Measurements from ENCODE around the gene CAD.

DNA sequence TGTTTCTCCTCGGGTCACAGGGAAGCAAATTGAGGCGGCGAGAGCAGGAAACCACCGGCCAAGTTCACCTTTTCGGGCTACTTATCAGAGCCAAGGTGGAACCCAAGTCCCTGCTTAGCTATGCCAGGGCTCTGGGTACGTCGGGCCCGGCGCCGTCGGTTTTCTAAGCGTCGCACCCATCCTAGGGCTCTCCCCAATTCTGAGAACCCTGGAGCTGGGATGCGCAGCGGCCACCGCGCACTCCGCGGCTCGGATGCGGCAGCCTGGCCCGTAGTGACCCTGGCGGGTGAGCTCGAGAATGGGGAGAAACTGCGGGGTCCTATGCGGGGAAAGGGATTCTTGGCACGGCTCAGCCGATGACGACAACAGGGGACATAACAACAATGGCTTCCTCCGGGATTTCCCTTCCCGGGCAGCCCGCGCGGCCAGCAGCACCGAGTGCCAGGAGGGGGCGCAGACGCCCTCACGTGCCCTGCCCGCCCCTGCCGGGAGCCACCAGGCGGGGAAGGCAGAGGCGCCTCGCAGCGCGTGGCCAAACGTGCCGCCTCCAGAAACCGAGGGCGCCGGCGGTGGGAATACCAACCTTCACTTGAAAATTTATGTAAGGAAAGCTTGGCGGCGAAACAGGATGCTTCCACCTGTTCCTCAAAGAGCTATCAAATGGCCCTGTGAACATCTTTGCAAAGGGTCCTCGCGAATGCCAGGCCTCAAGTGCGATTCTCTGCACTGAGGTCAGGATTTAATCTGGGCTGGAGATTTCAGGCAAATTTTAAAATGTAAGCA, 47.8 kb downstream of the CAD start:
- TF ChIP-seq, protein P1, sequence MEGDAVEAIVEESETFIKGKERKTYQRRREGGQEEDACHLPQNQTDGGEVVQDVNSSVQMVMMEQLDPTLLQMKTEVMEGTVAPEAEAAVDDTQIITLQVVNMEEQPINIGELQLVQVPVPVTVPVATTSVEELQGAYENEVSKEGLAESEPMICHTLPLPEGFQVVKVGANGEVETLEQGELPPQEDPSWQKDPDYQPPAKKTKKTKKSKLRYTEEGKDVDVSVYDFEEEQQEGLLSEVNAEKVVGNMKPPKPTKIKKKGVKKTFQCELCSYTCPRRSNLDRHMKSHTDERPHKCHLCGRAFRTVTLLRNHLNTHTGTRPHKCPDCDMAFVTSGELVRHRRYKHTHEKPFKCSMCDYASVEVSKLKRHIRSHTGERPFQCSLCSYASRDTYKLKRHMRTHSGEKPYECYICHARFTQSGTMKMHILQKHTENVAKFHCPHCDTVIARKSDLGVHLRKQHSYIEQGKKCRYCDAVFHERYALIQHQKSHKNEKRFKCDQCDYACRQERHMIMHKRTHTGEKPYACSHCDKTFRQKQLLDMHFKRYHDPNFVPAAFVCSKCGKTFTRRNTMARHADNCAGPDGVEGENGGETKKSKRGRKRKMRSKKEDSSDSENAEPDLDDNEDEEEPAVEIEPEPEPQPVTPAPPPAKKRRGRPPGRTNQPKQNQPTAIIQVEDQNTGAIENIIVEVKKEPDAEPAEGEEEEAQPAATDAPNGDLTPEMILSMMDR (IDR thresholded peaks at IDR 0.05 in 2 of 3, conservative IDR thresholded peaks at IDR 0.05 in 1 of 3; ENCODE audit: borderline replicate concordance in 1 of 3, insufficient read depth in 1 of 3, low read depth in 2 of 3, low read length in 2 of 3): peak; percentile 68 to 72 (median 70); a peak in 5 of 6 replicates
- TF ChIP-seq EZH2phosphoT487 (IDR thresholded peaks at IDR 0.05; ENCODE audit: borderline replicate concordance) (no peak), YY1 (IDR thresholded peaks at IDR 0.05; ENCODE audit: extremely low read depth, insufficient replicate concordance, low read depth, low read length) (peak; percentile 85), POLR2A (IDR thresholded peaks at IDR 0.05; ENCODE audit: borderline replicate concordance, extremely low read depth, insufficient read depth, insufficient read length) (no peak), EZH2 (IDR thresholded peaks at IDR 0.05) (no peak)
- TF ChIP-seq, protein P2, sequence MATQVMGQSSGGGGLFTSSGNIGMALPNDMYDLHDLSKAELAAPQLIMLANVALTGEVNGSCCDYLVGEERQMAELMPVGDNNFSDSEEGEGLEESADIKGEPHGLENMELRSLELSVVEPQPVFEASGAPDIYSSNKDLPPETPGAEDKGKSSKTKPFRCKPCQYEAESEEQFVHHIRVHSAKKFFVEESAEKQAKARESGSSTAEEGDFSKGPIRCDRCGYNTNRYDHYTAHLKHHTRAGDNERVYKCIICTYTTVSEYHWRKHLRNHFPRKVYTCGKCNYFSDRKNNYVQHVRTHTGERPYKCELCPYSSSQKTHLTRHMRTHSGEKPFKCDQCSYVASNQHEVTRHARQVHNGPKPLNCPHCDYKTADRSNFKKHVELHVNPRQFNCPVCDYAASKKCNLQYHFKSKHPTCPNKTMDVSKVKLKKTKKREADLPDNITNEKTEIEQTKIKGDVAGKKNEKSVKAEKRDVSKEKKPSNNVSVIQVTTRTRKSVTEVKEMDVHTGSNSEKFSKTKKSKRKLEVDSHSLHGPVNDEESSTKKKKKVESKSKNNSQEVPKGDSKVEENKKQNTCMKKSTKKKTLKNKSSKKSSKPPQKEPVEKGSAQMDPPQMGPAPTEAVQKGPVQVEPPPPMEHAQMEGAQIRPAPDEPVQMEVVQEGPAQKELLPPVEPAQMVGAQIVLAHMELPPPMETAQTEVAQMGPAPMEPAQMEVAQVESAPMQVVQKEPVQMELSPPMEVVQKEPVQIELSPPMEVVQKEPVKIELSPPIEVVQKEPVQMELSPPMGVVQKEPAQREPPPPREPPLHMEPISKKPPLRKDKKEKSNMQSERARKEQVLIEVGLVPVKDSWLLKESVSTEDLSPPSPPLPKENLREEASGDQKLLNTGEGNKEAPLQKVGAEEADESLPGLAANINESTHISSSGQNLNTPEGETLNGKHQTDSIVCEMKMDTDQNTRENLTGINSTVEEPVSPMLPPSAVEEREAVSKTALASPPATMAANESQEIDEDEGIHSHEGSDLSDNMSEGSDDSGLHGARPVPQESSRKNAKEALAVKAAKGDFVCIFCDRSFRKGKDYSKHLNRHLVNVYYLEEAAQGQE (IDR thresholded peaks at IDR 0.05; ENCODE audit: low read depth): no peak

Data from HCT116 (cell line).